ENCODE results near the gene CNTRL. TPM values are rescaled to one million over a fixed set of nuclear protein-coding genes. Genes with fewer than 3 reads are reported as not detected.

Gene CNTRL
- total RNA-seq, 1 donor from 2014 or later = 23.3 TPM

DNA sequence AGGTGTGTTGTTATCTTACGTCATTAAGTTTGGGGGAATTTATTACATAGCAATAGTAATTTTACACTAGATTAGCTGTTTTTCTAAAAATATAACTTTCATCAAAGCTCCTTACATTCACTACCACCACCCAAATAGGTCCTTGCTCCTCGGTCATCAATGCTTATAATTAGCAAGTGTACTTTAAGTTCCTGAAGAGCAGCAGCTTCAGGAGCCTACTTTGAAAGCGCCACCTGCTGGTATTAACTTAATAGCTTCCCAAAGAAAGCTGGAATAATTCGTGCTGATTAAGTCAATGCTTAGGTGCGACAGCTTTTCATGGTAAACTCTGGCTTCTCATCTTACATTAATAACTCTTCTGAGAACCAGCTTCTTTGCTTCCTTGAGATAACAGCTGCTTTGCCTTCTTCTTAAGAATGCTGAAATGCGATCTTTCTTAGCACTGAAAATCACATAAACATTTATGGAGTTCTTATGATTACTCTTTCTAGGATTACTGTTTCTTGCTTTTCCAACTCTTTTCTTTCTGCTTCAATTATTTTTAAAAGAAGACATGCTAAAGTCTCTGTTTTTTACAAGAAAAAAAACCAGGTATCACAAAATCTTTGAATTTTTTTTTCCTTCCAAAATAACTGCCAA lies 14.6 kb upstream of the CNTRL start:
- no peak overlapping the region for H3K4me3 Mint-ChIP-seq
- H3K27me3 Mint-ChIP-seq (ENCODE audit: low read depth) = no peaks in the 10 kb centered on the region
- H3K4me1 Mint-ChIP-seq = peaks cover 21% of the 10 kb centered on the region
- peaks cover 2% of the 10 kb centered on the region for H3K36me3 Mint-ChIP-seq
- TF ChIP-seq CTCF (IDR thresholded peaks at IDR 0.05; ENCODE audit: unreplicated experiment) = peak; percentile 68
- DNase-seq (ENCODE audit: low spot score in 2 of 2, unreplicated experiment in 2 of 2) = no peak
- peaks cover 8% of the 10 kb centered on the region for H3K9me3 Mint-ChIP-seq
- H3K27ac Mint-ChIP-seq = no peak overlapping the region

GRCh38 chr9:121066850-121067249 lies 7.9 kb upstream of the CNTRL start:
- H3K27me3 Mint-ChIP-seq (ENCODE audit: low read depth) = peaks cover 6% of the 10 kb centered on the region
- H3K36me3 Mint-ChIP-seq = peaks cover 15% of the 10 kb centered on the region
- H3K4me1 Mint-ChIP-seq = peaks cover 14% of the 10 kb centered on the region
- no peak overlapping the region for H3K4me3 Mint-ChIP-seq
- peaks cover 22% of the 10 kb centered on the region for H3K9me3 Mint-ChIP-seq
- DNase-seq (ENCODE audit: low spot score in 2 of 2, unreplicated experiment in 2 of 2) = no peak
- H3K27ac Mint-ChIP-seq = no peak overlapping the region
- TF ChIP-seq CTCF (IDR thresholded peaks at IDR 0.05; ENCODE audit: unreplicated experiment) = no peak

DNA sequence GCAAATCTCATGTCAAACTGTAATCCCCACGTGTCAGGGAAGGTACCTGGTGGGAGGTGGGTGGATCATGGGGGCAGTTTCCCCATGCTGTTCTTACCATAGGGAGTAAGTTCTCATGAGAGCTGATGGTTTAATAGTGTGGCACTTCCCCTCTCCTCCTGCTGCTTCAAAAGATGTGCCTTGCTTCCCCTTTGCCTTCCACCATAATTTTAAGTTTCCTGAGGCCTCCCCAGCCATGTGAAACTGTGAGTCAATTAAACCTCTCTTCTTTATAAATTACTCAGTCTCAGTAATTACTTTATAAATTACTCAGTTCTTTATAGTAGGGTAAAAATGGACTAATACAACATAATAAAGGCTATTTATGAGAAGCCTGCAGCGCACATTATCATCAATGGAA lies 7.1 kb upstream of the CNTRL start:
- Mint-ChIP-seq H3K9me3 (peaks cover 22% of the 10 kb centered on the region), H3K4me3 (no peak overlapping the region), H3K27me3 (ENCODE audit: low read depth) (peaks cover 10% of the 10 kb centered on the region), H3K27ac (no peak overlapping the region), H3K36me3 (peaks cover 15% of the 10 kb centered on the region), H3K4me1 (peaks cover 6% of the 10 kb centered on the region)
- TF ChIP-seq CTCF (IDR thresholded peaks at IDR 0.05; ENCODE audit: unreplicated experiment) = no peak
- DNase-seq (ENCODE audit: low spot score in 2 of 2, unreplicated experiment in 2 of 2) = no peak

GRCh38 chr9:121069396-121069795 lies 5.4 kb upstream of the CNTRL start:
- no peak for TF ChIP-seq CTCF (IDR thresholded peaks at IDR 0.05; ENCODE audit: unreplicated experiment)
- DNase-seq (ENCODE audit: low spot score in 2 of 2, unreplicated experiment in 2 of 2) = no peak
- Mint-ChIP-seq H3K36me3 (peaks cover 15% of the 10 kb centered on the region), H3K9me3 (peaks cover 22% of the 10 kb centered on the region), H3K27ac (no peak overlapping the region), H3K27me3 (ENCODE audit: low read depth) (peaks cover 15% of the 10 kb centered on the region), H3K4me3 (no peak overlapping the region), H3K4me1 (peaks cover 10% of the 10 kb centered on the region)

- H3K4me1 Mint-ChIP-seq = peaks cover 18% of the 10 kb centered on the region
- H3K27me3 Mint-ChIP-seq (ENCODE audit: low read depth) = peaks cover 17% of the 10 kb centered on the region
- no peak overlapping the region for H3K4me3 Mint-ChIP-seq
- H3K27ac Mint-ChIP-seq = no peak overlapping the region
- no peak for TF ChIP-seq CTCF (IDR thresholded peaks at IDR 0.05; ENCODE audit: unreplicated experiment)
- H3K9me3 Mint-ChIP-seq = peaks cover 22% of the 10 kb centered on the region
- DNase-seq (ENCODE audit: low spot score in 2 of 2, unreplicated experiment in 2 of 2) = no peak
- H3K36me3 Mint-ChIP-seq = peaks cover 15% of the 10 kb centered on the region
Measured at GRCh38 chr9:121071370-121071755, 3.4 kb upstream of the CNTRL start.
